Tibial nerve (tissue), 4 donors: ENCODE measurements around the gene KREMEN1.

ENCODE experiments used
- EP300 ChIP-seq, 2 donors: sonication (generic); formaldehyde crosslinking; IDR thresholded peaks; one replicate each; pipeline ENCODE4 v1.6.1; 2017; ENCODE audit warnings: antibody characterized with exemption in 2 of 2, mild to moderate bottlenecking in 1 of 2
- POLR2A ChIP-seq, 2 donors: fragments of 450-650 bp; IDR thresholded peaks; one replicate each; pipeline ENCODE4 v1.6.1; 2017; ENCODE audit warnings: antibody characterized with exemption in 2 of 2, mild to moderate bottlenecking in 2 of 2, moderate library complexity in 2 of 2
- TF ChIP-seq, protein P1 (sequence below), 5 experiments: fragments of 200-600 bp in 3 of 5; fragments of 450-650 bp in 2 of 5; sonication (generic) in 3 of 5; IDR thresholded peaks; one replicate each; pipeline ENCODE4 v1.5.1; 2016 to 2019; ENCODE audit warnings: antibody characterized with exemption in 5 of 5, mild to moderate bottlenecking in 3 of 5, moderate library complexity in 2 of 5

GRCh38 chr22:29040385-29041275, 32.2 kb upstream of the KREMEN1 start:
- TF ChIP-seq, protein P1, sequence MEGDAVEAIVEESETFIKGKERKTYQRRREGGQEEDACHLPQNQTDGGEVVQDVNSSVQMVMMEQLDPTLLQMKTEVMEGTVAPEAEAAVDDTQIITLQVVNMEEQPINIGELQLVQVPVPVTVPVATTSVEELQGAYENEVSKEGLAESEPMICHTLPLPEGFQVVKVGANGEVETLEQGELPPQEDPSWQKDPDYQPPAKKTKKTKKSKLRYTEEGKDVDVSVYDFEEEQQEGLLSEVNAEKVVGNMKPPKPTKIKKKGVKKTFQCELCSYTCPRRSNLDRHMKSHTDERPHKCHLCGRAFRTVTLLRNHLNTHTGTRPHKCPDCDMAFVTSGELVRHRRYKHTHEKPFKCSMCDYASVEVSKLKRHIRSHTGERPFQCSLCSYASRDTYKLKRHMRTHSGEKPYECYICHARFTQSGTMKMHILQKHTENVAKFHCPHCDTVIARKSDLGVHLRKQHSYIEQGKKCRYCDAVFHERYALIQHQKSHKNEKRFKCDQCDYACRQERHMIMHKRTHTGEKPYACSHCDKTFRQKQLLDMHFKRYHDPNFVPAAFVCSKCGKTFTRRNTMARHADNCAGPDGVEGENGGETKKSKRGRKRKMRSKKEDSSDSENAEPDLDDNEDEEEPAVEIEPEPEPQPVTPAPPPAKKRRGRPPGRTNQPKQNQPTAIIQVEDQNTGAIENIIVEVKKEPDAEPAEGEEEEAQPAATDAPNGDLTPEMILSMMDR (IDR thresholded peaks at IDR 0.05): peak; percentile 92 to 95 (median 93)
- TF ChIP-seq POLR2A (IDR thresholded peaks at IDR 0.05) (no peak), EP300 (IDR thresholded peaks at IDR 0.05) (peak; percentile 28 to 38)
